Glutamatergic neuron (in vitro differentiated cells): ENCODE measurements around the gene XKR7. TPM values are rescaled to one million over a fixed set of nuclear protein-coding genes. Genes with fewer than 3 reads are reported as not detected.

Experiments used
- DNase-seq: peaks from one replicate; pipeline ENCODE4 v3.0.0; 2022
- H3K27ac Mint-ChIP-seq: one replicate; pipeline ENCODE4 v1.8.0; 2020; ENCODE audit warnings: mild to moderate bottlenecking, mixed read lengths, inconsistent platforms; ENCODE audit not compliant: unreplicated experiment
- H3K27me3 Mint-ChIP-seq: one replicate; pipeline ENCODE4 v1.8.0; 2020; ENCODE audit warnings: mild to moderate bottlenecking, moderate library complexity, mixed read lengths, inconsistent platforms; ENCODE audit not compliant: unreplicated experiment
- H3K36me3 Mint-ChIP-seq: one replicate; pipeline ENCODE4 v1.8.0; 2020; ENCODE audit warnings: mild to moderate bottlenecking, mixed read lengths, inconsistent platforms; ENCODE audit not compliant: unreplicated experiment
- H3K4me1 Mint-ChIP-seq: one replicate; pipeline ENCODE4 v1.8.0; 2020; ENCODE audit warnings: mild to moderate bottlenecking, low read depth, mixed read lengths, inconsistent platforms; ENCODE audit not compliant: unreplicated experiment
- H3K4me3 Mint-ChIP-seq: one replicate; pipeline ENCODE4 v1.8.0; 2020; ENCODE audit warnings: mild to moderate bottlenecking, mixed read lengths, inconsistent platforms; ENCODE audit not compliant: unreplicated experiment
- H3K9me3 Mint-ChIP-seq: one replicate; pipeline ENCODE4 v1.8.0; 2020; ENCODE audit warnings: mild to moderate bottlenecking, moderate library complexity, mixed read lengths, inconsistent platforms; ENCODE audit not compliant: unreplicated experiment
- total RNA-seq: library from RNA; stranded (reverse); fragmentation: NEBNext Ultra II Directional; extraction: Animal tissue kit (Norgen Biotek cat#: 25700); gene quantifications from one replicate; pipeline ENCODE4 v1.2.1, GENCODE V29; 2021; ENCODE audit not compliant: unreplicated experiment
- TF ChIP-seq, protein P1 (sequence below): fragments of 200-600 bp; sonication (generic); IDR thresholded peaks from one replicate; pipeline ENCODE4 v1.5.0; 2021; ENCODE audit not compliant: partially characterized antibody, unreplicated experiment

XKR7 gene
- total RNA-seq, 1 donor from 2014 or later: 284 TPM

DNA sequence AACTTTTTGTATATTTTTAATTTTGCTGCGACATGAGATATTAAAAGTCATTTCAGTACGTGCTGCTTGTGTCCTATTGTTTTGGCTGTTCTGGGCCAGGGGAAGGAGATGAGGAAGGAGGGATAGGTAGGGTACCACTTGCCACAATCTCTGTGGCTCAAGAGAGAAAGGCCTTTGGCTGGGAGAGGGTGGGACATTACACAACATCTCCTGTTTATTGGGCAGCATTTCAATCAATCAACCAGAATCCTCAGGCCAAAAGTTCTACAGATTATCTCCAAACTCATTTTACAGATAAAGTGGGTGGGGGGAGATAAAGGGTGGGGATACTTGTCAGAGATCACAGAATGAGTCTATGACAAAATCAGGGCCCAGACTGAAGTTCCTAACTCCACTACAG is 35.4 kb downstream of the XKR7 start:
- Mint-ChIP-seq H3K27me3 (peaks cover 27% of the 10 kb centered on the region), H3K4me1 (peaks cover 22% of the 10 kb centered on the region), H3K27ac (no peak overlapping the region), H3K9me3 (peaks cover 31% of the 10 kb centered on the region), H3K4me3 (no peak overlapping the region), H3K36me3 (peaks cover 7% of the 10 kb centered on the region)
- TF ChIP-seq, protein P1, sequence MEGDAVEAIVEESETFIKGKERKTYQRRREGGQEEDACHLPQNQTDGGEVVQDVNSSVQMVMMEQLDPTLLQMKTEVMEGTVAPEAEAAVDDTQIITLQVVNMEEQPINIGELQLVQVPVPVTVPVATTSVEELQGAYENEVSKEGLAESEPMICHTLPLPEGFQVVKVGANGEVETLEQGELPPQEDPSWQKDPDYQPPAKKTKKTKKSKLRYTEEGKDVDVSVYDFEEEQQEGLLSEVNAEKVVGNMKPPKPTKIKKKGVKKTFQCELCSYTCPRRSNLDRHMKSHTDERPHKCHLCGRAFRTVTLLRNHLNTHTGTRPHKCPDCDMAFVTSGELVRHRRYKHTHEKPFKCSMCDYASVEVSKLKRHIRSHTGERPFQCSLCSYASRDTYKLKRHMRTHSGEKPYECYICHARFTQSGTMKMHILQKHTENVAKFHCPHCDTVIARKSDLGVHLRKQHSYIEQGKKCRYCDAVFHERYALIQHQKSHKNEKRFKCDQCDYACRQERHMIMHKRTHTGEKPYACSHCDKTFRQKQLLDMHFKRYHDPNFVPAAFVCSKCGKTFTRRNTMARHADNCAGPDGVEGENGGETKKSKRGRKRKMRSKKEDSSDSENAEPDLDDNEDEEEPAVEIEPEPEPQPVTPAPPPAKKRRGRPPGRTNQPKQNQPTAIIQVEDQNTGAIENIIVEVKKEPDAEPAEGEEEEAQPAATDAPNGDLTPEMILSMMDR: no peak
- no peak for DNase-seq

GRCh38 chr20:32004963-32005362 is 37.0 kb downstream of the XKR7 start:
- H3K36me3 Mint-ChIP-seq: peaks cover 6% of the 10 kb centered on the region
- peaks cover 19% of the 10 kb centered on the region for H3K27me3 Mint-ChIP-seq
- no peak overlapping the region for H3K4me3 Mint-ChIP-seq
- no peak overlapping the region for H3K27ac Mint-ChIP-seq
- peaks cover 14% of the 10 kb centered on the region for H3K4me1 Mint-ChIP-seq
- TF ChIP-seq, protein P1: no peak
- DNase-seq: no peak
- H3K9me3 Mint-ChIP-seq: peaks cover 22% of the 10 kb centered on the region

DNA sequence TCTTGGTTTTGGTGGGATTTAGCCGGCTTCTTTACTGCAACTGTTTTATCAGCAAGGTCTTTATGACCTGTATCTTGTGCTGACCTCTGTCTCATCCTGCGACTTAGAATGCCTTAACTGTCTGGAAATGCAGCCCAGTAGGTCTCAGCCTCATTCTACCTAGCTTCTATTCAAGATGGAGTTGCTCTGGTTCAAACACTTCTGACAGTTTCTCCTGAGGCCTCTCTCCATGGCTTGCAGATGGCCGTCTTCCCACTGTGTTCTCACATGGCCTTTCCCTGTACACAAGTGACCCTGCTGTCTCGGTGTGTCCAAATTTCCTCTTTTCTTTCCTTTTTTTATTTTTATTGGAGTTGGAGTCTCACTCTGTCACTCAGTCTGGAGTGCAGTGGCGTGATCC is 38.1 kb downstream of the XKR7 start:
- DNase-seq: no peak
- H3K27ac Mint-ChIP-seq: no peak overlapping the region

DNA sequence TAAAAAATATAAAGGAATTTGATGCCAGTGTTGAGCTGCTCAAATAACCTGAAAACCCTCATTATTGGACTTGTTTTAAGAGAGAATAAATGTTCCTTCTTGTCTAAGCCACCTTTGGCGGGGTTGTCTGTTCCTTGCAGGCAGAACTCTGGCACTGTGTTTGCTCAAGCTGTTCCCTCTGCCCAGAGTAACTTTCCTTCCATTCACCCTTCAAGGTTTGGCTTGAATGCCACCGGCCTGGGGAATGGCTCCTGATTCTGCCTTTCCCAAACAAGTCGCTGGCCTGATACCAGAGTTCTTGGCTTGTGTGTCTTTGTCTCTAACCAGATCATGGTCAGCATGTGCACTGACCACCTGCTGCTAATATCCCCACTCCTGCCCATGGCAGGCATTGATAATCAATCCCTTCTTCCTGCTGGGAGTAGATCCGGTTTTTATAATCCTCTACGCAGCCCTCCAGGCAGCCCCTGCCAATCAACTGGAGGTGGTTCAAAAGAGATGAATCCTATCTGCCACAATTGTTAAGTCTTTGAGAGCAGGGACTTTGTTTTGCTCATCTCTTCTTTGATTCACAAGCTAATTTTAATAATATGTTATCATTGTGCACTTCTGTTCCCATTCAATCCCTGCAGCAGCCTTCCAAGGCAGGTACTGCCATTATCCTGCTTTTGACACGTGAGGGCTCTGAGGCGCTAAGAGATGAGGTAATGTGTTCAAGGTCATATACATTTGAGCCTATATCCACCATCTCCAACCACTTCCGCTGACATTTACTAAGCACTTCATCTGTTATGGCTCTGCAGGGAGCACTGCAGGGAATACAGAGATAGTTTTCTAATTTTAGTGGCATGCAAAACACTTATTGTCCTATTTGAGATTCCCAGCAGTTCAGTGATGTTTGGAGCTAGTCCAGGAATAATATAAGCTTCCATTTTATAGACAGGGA is 39.2 kb downstream of the XKR7 start:
- no peak overlapping the region for H3K4me3 Mint-ChIP-seq
- H3K9me3 Mint-ChIP-seq: peaks cover 7% of the 10 kb centered on the region
- H3K27me3 Mint-ChIP-seq: peaks cover 11% of the 10 kb centered on the region
- TF ChIP-seq, protein P1: no peak
- H3K4me1 Mint-ChIP-seq: peaks cover 10% of the 10 kb centered on the region
- DNase-seq: no peak
- H3K36me3 Mint-ChIP-seq: no peaks in the 10 kb centered on the region
- H3K27ac Mint-ChIP-seq: peak overlapping the region; percentile 46

More for the DNA sequence above, 38.1 kb downstream of the XKR7 start:
- Mint-ChIP-seq H3K4me1 (peaks cover 10% of the 10 kb centered on the region), H3K9me3 (peaks cover 14% of the 10 kb centered on the region), H3K4me3 (no peak overlapping the region), H3K27me3 (peaks cover 17% of the 10 kb centered on the region), H3K36me3 (peaks cover 2% of the 10 kb centered on the region)
- TF ChIP-seq, protein P1: no peak
